ENCODE measurements around the gene HCN2. TPM values are rescaled to one million over a fixed set of nuclear protein-coding genes. Genes with fewer than 3 reads are reported as not detected.

HCN2 gene
- total and polyA plus RNA-seq, 10 donors = 0.09 to 1.1 (median 0.31) TPM; not detected in 2

DNA sequence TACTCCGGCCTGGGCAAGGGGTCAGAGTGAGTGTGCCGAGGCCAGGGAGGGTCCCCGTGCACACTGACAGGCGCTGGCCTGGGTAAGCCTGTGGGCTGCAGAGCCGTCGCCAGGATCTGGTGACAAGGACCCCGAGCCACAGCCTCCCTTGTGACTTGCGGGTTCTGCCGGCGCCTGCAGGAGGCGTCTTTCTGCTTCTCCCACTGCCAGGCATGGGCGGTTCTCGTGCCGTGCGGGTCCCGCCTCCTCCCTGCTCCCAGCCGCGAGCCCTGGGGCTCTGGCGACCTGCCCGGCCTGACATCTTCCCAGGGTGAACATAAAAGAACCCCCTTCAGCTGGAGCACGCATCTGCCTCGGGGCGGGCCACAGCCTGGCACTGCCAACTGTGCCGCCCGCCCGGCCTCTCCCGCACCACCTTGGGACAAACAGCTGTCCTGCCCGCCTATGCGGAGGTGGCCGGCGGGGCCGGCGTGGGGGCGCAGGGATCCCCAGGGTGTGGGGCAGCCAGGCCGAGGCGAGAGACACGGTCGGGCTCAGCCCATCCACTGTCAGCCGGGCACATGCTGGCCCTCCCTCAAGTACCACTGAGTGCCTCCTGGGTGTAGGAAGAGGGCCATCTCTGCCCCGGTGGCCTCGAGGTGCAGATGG lies 1.5 kb upstream of the HCN2 start:
- peak overlapping the region in 1 of 8 donors; percentile 21 for H3K4me3 ChIP-seq
- WGBS, 5 donors = 5 to 10% (median 8%) methylated on average over 22 to 41 of the region's 41 CpGs
- no peaks in the 10 kb centered on the region for H3K9me3 ChIP-seq
- peaks cover 15 to 47% (median 40%) of the 10 kb centered on the region in 6 donors for H3K4me1 ChIP-seq
- peak in 1 of 3 donors; percentile 50 for TF ChIP-seq POLR2AphosphoS5 (IDR thresholded peaks at IDR 0.05)
- no peak for TF ChIP-seq POLR2A (IDR thresholded peaks at IDR 0.05)
- TF ChIP-seq, protein P1, sequence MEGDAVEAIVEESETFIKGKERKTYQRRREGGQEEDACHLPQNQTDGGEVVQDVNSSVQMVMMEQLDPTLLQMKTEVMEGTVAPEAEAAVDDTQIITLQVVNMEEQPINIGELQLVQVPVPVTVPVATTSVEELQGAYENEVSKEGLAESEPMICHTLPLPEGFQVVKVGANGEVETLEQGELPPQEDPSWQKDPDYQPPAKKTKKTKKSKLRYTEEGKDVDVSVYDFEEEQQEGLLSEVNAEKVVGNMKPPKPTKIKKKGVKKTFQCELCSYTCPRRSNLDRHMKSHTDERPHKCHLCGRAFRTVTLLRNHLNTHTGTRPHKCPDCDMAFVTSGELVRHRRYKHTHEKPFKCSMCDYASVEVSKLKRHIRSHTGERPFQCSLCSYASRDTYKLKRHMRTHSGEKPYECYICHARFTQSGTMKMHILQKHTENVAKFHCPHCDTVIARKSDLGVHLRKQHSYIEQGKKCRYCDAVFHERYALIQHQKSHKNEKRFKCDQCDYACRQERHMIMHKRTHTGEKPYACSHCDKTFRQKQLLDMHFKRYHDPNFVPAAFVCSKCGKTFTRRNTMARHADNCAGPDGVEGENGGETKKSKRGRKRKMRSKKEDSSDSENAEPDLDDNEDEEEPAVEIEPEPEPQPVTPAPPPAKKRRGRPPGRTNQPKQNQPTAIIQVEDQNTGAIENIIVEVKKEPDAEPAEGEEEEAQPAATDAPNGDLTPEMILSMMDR (IDR thresholded peaks at IDR 0.05 in 8 of 11, conservative IDR thresholded peaks at IDR 0.05 in 3 of 11) = peak in 7 of 11 experiments; percentile 12 to 64 (median 46)
- no peak for DNase-seq
- no peak overlapping the region for H3K27ac ChIP-seq
- intact Hi-C loops (cut with DNase I; ENCODE audit: low total_unique reads) = loop anchor here (10.0 kb wide), 1 partner anchor 147 kb away; no protein-coding TSS in a partner anchor
- peaks cover 8 to 92% (median 57%) of the 10 kb centered on the region in 7 donors for H3K27me3 ChIP-seq (replicated peaks in 1 of 7)
- H3K36me3 ChIP-seq = peaks cover 0 to 7% (median 5%) of the 10 kb centered on the region in 6 donors

DNA sequence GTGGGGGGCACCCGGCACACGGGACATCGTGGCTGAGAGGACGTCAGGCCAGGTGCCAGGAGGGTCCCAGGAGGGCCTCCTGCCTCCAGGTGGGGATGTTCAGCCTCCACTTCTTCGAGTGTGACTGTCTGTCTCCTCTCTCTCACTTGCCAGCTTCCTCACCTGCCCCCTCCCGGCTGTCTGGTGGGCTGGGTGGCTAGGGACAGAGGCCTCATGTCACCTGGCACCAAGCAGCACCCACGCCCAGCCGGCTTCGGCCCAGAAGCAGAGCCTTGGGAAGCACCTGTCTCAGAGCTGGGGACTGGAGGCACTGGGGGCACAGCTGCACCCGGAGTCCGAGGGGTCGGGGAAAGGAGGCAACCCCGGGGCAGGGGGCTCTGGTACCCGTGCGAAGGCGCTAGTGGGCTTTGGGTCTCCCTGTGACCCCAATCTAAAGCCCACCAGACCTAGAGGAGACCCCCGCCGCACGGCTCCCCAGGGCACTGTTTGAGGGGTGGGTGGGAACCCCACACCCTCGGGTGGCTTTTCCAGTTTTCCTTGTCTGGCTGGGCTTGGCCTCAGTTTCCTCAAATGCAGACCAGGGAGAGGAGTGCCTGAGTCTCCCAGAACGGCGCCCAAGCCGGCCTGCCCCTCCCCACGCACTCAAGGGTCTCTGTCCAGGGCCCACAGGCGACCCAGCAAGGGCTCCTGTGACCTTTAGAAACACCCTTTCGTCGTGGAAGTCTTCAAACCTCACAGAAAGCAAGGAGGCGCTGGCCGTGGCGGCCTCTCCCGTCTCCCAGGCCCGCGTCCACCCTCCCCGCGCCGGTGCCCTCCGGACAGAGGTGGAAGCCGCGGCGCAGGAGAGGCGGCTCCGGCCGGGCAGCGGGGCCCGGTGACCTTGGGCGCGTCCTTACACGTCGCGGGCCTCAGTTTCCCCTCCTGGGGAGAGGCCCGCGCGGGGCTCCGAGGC lies 664 bp upstream of the HCN2 start:
- peaks cover 8 to 95% (median 58%) of the 10 kb centered on the region in 7 donors for H3K27me3 ChIP-seq (replicated peaks in 1 of 7)
- intact Hi-C loops (cut with DNase I; ENCODE audit: low total_unique reads) = loop anchor here (10.0 kb wide), 1 partner anchor 146 kb away; no protein-coding TSS in a partner anchor
- WGBS, 5 donors = 18 to 43% (median 21%) methylated on average over 7 to 54 of the region's 54 CpGs

DNA sequence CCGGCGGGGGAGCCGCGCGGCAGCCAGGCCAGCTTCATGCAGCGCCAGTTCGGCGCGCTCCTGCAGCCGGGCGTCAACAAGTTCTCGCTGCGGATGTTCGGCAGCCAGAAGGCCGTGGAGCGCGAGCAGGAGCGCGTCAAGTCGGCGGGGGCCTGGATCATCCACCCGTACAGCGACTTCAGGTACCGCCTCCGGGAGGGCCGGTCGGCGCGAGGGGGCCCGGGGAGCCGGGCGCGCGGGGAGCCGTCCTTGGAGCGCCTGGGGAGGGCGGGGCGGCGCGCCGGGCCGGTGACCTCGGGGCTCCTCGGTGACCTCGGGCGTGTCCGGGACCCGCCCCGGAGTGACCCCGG lies 690 bp downstream of the HCN2 start:
- peaks cover 10 to 36% (median 29%) of the 10 kb centered on the region in 6 donors for H3K4me1 ChIP-seq
- H3K4me3 ChIP-seq = peak overlapping the region in 3 of 8 donors; percentile 18 to 62 (median 26)
- WGBS, 5 donors = 0 to 2% (median 1%) methylated on average over 10 to 50 of the region's 50 CpGs; no CpG with 5 or more reads in 1 of the 5 donors
- peaks cover 8 to 89% (median 52%) of the 10 kb centered on the region in 7 donors for H3K27me3 ChIP-seq (replicated peaks in 1 of 7)
- no peaks in the 10 kb centered on the region for H3K9me3 ChIP-seq
- DNase-seq = no peak
- H3K36me3 ChIP-seq = no peaks in the 10 kb centered on the region
- TF ChIP-seq POLR2AphosphoS5 (IDR thresholded peaks at IDR 0.05) (no peak), POLR2A (IDR thresholded peaks at IDR 0.05) (no peak)
- TF ChIP-seq, protein P1 (IDR thresholded peaks at IDR 0.05 in 8 of 11, conservative IDR thresholded peaks at IDR 0.05 in 3 of 11) = no peak
- intact Hi-C loops (cut with DNase I; ENCODE audit: low total_unique reads) = no loop called here
- H3K27ac ChIP-seq = no peak overlapping the region

More for the DNA sequence above, 664 bp upstream of the HCN2 start:
- Histone ChIP-seq H3K27ac (no peak overlapping the region), H3K4me1 (peaks cover 14 to 43% (median 36%) of the 10 kb centered on the region in 6 donors), H3K36me3 (no peaks in the 10 kb centered on the region), H3K4me3 (peak overlapping the region in 2 of 8 donors; percentile 16 to 54), H3K9me3 (no peaks in the 10 kb centered on the region)
- no peak for DNase-seq
- TF ChIP-seq, protein P1 (IDR thresholded peaks at IDR 0.05 in 8 of 11, conservative IDR thresholded peaks at IDR 0.05 in 3 of 11) = no peak
- no peak for TF ChIP-seq POLR2AphosphoS5 (IDR thresholded peaks at IDR 0.05)
- TF ChIP-seq POLR2A (IDR thresholded peaks at IDR 0.05) = no peak
